Loucy (cell line): Measurements from ENCODE around the gene INTS6.

Experiments used
- EZH2phosphoT487 ChIP-seq: fragments of 200-600 bp; IDR thresholded peaks from 2 replicates; pipeline ENCODE4 v1.6.1; 2018; ENCODE audit warnings: antibody characterized with exemption, mild to moderate bottlenecking, moderate library complexity, borderline replicate concordance
- TF ChIP-seq, protein P1 (sequence below): fragments of 200-600 bp; sonication (generic); conservative IDR thresholded peaks from 2 replicates; pipeline ENCODE4 v1.5.1; 2014; ENCODE audit warnings: mild to moderate bottlenecking, antibody characterized with exemption, low read length

DNA sequence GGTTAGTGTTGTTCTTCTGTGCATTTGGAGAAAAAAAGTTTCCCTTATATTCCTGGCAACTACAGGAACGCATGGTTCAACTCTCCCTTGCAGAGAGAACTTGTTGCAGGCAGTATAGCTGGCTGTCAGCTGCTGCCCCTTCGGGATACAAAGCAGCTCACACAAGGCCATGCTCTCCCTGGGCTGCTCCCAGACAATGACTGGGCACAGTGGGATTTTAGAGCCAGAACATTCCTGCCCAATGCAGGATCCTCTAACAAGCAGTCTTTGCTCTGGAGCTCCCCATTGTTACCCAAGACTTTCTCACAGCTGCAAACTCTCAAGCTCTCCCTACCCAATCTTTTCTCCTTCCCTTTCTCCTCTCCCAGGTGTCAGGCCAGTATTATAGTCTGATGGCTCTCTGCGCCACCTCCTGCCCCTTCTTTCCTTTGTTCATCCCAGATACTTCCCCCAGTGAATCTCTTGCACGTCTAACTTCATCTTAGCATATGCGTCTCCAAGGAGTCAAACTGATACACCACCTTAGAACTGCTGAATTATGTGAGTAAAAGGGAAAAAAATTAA, 140.8 kb downstream of the INTS6 start:
- TF ChIP-seq EZH2phosphoT487: no peak
- TF ChIP-seq, protein P1, sequence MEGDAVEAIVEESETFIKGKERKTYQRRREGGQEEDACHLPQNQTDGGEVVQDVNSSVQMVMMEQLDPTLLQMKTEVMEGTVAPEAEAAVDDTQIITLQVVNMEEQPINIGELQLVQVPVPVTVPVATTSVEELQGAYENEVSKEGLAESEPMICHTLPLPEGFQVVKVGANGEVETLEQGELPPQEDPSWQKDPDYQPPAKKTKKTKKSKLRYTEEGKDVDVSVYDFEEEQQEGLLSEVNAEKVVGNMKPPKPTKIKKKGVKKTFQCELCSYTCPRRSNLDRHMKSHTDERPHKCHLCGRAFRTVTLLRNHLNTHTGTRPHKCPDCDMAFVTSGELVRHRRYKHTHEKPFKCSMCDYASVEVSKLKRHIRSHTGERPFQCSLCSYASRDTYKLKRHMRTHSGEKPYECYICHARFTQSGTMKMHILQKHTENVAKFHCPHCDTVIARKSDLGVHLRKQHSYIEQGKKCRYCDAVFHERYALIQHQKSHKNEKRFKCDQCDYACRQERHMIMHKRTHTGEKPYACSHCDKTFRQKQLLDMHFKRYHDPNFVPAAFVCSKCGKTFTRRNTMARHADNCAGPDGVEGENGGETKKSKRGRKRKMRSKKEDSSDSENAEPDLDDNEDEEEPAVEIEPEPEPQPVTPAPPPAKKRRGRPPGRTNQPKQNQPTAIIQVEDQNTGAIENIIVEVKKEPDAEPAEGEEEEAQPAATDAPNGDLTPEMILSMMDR: no peak
